HG03060 (cell line): ENCODE results near the gene HS6ST2.

Experiments used
- ATAC-seq: cut with Tn5 transposase; IDR thresholded peaks from one replicate; pipeline ENCODE4 v1.9.1; 2021; ENCODE audit warnings: low read depth, moderate number of reproducible peaks; ENCODE audit not compliant: unreplicated experiment

HS6ST2 gene

DNA sequence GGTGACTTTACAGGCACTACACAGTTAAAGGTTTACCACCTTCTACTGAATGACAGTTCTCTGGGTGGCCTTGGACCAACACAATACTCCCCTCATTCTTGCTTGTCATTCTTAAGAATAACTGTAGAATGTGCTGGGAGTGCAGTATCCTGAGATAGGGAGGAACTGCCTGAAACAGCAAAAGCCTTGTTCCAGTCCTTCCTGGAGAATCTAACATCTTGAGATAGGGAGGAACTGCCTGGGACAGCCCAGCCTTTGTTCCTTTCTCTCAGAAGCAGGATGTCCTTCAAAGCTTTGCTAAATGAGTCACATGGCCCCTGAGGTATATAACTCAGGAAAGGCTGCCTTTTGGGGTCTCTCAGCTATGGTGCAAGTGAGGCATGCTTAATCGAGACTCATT, 323.9 kb downstream of the HS6ST2 start:
- ATAC-seq = no peak

DNA sequence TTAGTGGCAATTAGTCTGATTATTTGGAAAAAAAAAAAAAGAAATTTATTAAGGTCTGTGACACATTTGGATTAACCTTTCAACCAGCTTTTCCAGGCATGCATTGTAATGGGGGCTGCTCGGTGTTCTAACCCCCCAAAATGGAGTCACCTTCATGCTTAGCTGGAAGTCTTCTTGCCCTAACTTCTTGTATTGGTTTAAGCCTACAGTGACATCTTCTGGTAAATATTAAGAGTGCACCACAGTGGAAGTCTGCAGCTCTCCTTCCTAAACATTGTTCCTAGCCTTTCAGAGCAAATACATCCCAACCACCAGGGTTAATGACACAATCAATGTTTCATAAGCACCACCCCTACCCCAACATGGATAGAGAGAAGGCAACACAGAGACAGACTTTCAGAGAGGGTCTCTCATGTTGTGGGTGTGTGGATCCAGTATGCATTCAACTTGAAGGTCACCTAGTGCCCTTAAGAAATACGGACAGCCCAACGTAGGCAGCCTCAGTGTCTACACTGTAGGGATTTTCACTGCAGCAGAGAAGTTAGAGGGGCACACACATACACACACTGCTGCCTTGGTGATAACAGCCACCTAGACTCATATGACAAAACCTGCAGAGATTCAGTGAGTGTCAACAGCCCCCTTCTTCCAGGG, 326.7 kb downstream of the HS6ST2 start:
- ATAC-seq = no peak

DNA sequence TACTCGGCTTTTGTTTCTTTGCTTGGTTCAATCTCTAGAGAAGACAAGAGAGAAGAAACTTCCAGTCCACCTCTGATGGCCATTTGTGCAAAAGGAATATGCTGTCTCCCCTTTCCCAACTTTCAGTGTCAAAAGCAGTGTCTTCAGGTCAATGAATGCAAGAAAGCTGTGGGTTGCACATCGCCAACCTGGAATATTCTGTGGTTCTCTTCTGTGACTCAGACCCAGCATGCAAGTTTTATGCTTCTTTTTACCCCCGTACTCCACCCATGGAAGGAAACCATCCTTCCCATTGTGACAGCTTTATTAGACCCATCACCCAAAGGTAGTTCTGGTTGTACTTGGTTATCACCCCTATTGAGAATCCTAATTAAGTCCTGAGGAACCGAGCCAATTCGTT, 334.0 kb downstream of the HS6ST2 start:
- no peak for ATAC-seq

DNA sequence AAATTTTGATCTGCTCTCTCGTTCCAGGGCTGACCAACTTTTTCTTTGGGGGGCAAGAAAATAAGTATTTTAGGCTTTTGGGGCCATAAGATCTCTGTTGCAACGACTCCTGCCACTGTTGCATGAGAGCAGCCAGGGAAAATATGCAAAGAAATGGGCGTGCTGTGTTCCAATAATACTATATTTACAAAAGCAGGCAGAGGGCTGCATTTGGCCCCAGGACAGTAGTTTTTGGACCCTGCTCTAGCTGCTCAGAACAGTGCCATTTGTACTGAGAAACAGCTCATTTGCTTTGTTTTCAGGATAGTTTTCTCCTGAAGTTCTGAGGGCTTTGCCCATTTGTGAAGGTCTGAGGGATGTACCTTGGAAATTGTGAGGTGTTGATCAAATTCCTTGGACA, 334.5 kb downstream of the HS6ST2 start:
- no peak for ATAC-seq

DNA sequence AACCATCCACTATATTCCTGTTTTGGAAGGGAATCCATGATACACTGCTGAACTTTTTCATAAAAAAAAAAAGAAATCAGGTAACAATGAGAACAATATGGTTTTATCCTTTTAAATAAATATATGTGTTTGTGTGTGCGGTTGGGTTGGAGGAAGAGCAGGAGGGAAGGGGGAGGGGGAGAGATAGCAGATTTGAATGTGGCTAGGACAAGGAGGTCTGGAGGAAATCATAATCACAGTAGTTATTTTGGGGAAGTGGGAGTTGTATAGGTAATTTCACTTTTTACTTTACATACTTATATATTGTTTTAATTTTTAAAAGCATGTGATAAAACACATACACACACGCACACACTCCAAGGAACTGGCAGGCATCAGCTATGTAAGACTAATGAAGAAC, 335.1 kb downstream of the HS6ST2 start:
- no peak for ATAC-seq

DNA sequence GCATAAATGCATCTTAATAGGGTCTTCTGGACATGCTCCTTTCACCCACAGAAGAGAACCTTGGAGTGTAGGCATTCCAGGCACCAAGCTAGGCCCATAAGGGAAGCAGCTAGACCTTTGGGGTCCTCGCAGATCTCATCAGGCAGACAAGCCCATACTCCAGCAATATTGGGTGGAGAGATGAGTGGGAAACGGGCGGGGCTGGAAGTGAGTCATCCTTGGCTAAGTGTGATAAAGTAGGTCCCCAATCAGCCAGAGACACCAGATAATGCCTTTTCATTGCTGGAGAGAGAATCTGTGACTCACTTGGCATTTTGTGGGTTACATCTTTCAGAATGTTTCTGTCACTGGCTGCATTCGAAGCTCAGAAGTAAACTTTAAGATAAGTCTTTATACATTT, 336.3 kb downstream of the HS6ST2 start:
- no peak for ATAC-seq

DNA sequence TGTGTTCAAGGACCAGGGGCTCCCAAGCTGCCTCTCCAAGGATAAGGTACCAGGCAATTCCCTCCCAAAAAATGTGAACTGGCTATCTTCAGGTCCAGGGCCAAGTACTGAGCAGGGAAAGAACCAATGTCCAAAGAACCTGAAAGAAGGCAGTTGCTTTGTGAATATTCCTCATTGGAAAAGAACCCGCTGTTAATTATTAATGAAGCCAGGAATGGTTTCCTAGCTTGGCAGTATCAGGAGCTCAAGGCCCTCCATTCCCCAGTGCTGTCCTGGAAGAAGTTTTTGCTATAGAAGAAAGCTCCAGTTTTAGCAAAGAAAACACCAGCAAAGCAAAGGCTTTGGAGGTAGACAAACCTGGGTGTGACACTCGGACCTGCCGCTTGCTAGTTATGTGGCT, 339.6 kb downstream of the HS6ST2 start:
- no peak for ATAC-seq

DNA sequence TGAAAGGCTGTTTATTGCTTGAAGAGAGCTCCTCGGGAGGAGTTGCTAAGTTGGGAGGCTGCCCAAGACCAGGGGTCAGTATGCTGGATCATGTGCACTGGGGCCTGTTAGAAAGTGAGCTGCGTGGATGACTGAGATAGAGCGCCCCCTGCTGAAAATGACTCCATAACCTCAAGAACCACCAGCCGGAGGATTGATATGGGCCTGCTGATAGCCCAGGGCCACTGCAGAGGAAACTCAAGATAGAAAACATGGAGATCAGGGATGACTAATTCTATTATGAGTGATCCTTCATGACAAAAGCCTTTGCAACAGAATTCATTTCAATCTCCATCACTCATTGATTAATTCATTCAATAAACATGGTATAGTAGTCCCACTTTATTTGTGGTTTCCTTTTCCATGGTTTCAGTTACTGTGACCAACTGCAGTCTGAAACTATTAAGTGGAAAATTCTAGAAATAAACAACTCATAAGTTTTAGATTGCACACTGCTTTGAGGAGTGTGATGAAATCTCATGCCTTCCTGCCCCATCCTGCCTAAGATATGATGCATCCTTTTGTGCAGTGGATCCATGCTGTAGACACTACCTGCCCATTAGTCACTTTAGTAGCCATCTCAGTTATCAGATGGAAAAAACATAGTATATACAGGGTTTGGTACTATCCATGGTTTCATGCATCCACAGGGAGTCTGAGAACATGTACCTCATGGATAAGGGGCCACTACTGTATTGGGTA, 342.9 kb downstream of the HS6ST2 start:
- no peak for ATAC-seq

DNA sequence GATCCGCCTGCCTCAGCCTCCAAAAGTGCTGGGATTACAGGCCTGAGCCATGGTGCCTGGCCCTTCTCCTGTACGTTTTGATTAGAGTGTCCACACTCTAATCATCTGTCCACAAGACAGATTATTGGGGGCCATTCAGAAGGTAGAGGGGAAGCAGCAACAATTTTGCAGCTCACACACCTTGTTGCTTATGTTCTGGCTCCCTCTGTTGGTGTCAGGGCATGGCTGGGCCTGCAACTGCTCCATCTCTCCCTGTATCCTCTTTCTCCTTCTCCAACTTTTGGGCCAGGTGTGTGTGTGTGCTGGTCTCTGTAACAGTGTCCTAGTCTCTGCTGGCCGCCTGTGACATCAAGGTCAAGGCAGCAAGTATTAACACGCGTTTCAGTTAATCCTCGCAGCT, 344.1 kb downstream of the HS6ST2 start:
- ATAC-seq = no peak

DNA sequence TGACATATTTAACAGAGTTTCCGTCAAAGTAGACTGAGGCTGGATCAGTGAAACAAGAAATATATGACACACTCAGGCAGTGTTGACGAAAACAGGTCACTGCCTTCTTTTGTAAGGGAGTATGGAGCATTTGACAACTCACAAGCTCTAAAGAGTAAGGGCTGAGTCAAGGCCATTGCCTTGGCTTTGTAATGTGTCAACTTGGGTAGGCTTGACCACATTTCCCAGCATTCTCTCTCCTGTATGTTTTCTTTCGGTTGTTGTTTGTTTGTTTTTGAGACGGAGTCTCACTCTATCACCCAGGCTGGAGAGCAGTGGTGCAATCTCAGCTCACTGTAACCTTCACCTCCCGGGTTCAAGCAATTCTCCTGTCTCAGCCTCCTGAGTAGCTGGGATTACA, 344.6 kb downstream of the HS6ST2 start:
- no peak for ATAC-seq

DNA sequence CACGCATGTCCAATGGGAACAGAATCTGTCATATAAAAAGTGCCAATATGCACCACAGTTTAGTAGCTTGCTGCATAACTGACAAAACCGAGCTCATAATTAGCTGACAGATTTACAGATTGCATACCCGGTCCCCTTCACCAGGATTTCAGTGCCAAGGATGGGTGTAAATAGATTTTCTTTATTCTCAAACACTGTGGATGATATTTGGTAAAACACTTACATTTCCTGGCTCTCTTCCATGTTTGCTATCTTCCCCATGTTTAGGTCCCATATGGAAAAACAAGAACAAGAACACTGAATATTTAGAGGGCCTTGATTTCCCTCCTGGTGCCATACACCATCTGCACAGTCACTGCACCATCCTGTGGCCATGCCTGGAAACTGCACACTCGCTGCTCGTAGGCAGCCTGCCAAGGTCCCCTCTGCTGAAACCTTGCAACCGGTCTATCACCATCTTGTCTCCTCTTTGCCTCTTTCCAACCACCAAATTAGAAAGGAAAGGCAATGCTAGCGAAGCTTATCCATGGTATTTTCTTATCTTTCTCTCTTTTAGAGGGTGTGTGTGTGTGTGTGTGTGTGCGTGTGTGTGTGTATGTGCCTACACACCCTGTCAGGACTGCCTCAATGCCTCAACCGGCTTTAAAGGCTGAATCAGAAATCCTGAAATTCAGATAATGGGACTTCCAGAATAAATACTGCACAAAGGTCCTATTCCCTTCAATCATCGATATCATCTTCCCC, 345.4 kb downstream of the HS6ST2 start:
- ATAC-seq = no peak

DNA sequence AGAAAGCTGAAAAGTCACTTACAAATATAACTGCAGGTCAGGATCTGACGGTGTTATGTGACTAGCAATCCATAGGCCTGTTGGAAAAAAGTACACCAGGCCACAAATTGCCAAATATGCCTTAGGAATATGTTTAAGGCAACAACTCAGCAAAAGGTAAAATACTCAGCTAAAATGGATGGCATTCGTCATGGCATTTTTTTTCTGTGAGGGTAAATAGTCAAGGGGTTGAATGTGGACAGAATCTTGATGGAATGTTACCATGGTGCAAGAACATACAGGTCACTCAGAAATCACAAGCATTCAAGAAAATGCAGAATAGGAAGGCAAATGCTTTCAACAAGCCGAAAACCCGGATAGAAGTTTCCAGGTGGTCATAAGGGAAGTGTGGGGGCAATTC, 347.9 kb downstream of the HS6ST2 start:
- no peak for ATAC-seq

DNA sequence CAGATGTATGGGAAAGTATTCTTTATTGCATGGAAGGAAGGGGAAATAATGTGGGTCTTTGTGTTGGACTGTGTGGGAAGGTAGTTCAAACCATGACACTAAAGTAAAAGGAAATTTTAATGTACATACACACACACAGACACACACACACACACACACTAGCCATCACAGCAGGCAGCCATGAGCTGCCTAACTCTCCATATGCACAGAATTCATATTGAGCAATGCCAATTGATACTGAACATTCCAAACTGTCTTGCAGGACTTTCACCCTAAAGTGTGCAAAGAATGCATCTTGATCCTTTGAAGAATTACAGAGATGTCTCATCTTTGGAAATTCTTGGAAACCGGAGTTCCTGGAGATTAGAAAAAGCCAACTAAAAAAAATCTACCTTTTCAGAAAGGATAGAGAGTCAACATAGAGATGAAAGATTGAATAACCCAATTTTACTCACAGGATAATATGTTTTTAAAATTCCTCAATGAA, 349.0 kb downstream of the HS6ST2 start:
- no peak for ATAC-seq

DNA sequence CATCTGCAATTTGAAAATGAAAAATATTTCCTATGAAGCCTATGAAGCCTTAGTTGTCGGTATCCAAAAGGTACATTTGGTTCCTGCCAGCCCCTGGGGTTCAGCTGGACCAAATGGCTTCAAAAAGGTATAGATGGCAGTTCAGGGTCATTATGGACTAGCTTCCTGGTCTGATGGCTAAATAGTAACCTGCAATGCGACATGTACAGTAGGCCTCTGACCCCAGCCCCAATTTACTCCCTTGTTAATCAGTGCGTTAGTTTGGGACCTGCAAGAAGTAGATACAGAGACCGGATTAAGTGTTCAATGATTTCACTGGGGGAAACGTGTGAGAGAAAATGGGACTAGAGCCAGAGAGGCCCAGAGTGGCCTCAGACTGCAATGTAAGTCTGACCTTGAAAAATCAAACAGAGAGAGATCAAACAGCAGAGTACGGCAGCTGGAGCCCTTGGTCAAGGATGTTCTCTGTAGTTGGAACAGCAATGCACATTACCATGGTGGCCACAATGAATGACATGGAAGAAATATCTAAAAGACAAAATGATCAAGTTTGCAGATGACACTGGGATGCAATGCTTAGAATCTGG, 354.6 kb downstream of the HS6ST2 start:
- ATAC-seq = no peak

DNA sequence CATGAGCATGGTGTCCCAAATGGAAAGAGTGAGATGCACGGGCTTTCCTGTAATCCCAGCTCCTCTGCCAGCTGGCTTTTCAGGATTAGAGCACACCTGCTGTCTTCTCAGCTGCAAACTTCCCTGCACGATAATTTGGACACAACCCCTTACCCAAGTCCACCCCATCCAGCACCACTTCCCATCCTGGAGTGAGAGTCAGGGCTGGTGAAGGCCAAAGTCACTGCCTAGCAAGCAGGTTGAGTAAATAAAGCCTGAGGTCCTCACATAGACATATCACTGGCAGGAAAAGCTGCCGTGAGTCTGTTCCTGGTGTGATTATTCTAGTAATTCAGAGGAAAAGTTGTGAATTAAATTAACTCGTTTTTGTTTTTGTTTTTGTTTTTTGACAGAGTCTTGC, 355.7 kb downstream of the HS6ST2 start:
- no peak for ATAC-seq

DNA sequence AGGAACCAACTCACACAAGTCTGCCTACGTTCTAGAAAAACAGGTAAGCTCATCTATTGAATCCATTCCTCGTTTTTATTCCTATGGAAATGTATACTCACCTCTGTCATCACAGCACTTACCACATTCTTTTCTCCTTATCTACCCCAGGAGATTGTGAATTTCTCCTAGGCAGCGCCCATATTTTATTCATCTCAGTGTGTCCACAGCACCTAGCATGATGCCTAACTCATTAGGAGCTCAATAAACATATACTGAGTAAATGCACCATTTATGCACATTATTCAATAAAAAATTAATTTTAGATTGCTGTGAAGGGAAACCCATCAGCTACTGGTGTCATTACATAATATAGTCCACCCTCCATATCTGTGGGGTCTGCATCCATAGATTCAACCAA, 363.4 kb downstream of the HS6ST2 start:
- ATAC-seq = no peak

DNA sequence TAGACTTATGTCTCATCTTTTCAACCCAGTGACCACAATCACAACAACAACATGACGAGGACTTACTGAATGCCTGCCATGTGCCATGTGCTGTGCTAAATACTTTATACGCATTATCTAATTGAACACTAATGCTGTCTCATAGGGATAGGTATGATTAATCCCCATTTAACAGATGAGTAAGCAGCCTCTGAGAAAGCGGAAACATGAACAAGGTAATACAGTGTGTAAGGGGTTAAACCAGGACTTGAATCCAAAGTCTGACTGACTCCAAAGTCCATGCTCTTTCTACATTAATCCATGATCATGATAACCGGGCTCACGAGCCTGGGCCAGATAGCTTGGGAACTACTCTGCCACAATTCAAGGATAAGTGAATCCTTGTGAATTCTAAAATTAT, 364.3 kb downstream of the HS6ST2 start:
- no peak for ATAC-seq

DNA sequence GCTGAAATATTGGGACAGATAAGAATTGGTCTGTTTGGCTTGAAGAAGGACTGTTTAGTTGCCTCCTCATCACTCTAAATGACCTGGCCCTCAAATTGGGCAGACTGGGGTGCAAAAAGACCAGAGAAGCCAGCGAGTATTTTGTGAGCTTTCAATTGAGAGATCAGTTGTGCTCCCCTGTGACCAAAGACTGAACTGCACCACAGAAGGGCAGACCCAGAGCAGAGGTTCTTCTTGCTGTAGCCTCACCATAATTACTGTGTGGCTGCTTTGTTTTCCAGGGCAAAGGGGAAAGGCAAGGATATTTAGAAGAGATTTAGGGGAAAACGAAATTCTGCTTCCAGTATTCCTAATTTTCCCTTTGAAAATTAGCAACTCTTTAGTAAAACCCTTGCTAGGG, 365.5 kb downstream of the HS6ST2 start:
- ATAC-seq = no peak

DNA sequence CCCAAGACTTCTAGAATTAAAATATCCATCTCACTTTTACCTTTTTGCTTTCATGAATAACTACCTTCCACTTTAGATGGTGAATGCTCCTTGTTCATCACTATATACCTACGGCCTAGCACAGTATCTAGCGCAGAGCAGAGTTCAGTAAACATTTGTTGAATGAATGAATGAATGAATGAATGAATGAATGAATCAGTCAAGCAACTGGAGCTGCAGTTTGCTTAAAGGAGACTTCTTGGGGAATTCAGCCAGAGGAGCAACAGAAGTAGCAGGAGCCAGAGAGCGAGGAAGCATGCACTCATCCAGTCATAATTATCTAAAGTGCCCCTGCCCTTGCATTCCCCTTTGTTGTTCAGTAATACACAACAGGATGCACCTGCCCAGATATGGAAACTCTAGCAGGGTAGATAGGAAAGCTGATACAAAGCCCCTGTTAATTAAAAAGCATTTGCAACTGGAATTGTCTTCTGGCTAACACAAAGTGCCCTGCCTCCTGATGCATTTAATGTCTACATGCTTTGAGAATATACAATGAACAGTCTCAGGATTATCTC, 366.6 kb downstream of the HS6ST2 start:
- ATAC-seq = no peak

DNA sequence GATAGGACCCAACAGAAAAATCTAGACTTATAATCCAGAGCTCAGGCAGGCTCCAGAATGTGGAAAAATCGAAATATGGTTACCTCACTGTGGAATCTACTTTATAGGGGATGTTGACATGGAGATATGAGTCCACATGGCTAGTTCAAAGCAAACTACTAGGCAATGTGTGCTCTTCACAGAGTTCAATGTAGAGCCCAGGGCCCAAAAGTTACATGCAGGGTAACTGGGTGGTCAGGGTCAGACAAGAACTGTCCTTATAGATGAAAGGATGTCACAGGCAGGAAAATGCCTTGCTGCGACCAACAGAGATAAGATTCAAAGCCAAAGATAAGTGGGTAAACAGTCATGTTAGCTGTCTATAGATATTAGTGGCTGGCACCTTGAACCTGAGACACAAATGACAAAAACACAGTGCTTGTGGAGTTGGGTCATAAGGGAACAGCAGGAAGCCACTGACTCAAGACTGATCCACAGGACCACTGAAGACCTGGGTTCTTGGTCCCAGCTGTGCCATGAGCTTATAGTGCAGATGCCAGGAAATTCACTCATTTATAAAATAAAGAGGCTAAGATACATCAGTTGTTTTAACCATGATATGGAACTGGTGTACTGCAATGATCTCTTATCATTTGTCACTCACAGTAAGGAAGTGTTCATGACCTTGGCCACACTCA, 367.9 kb downstream of the HS6ST2 start:
- ATAC-seq = no peak
